Measurements from ENCODE around the gene B3GALNT2. TPM values are rescaled to one million over a fixed set of nuclear protein-coding genes. Genes with fewer than 3 reads are reported as not detected.

The B3GALNT2 gene
- total RNA-seq, 2 donors from 2014 or later, result 29.1 to 52.1 TPM

GRCh38 chr1:235404190-235404589 is 100.1 kb downstream of the B3GALNT2 start:
- intact Hi-C loops (cut with DNase I), result no loop called here
- no peak for DNase-seq (ENCODE audit: low spot score)
- H3K9me3 ChIP-seq, result no peaks in the 10 kb centered on the region
- H3K4me3 ChIP-seq, result no peak overlapping the region
- no peak for TF ChIP-seq POLR2A (IDR thresholded peaks at IDR 0.05)
- TF ChIP-seq POLR2AphosphoS5 (IDR thresholded peaks at IDR 0.05), result no peak
- no peak for TF ChIP-seq CTCF (IDR thresholded peaks at IDR 0.05)
- 88% methylated on average over 5 of the region's 5 CpGs for WGBS
- no peaks in the 10 kb centered on the region for H3K27me3 ChIP-seq (replicated peaks; ENCODE audit: insufficient read depth)
- H3K36me3 ChIP-seq, result no peaks in the 10 kb centered on the region
- no peak overlapping the region for H3K27ac ChIP-seq
- H3K4me1 ChIP-seq (replicated peaks), result no peaks in the 10 kb centered on the region

GRCh38 chr1:235403593-235403992 is 100.7 kb downstream of the B3GALNT2 start:
- no peaks in the 10 kb centered on the region for H3K36me3 ChIP-seq
- H3K4me3 ChIP-seq, result no peak overlapping the region
- no peaks in the 10 kb centered on the region for H3K9me3 ChIP-seq
- WGBS, result 100% methylated on average over 1 of the region's 1 CpG
- H3K4me1 ChIP-seq (replicated peaks), result no peaks in the 10 kb centered on the region
- no peak overlapping the region for H3K27ac ChIP-seq
- intact Hi-C loops (cut with DNase I), result no loop called here
- DNase-seq (ENCODE audit: low spot score), result no peak
- no peaks in the 10 kb centered on the region for H3K27me3 ChIP-seq (replicated peaks; ENCODE audit: insufficient read depth)
- no peak for TF ChIP-seq POLR2A (IDR thresholded peaks at IDR 0.05)
- TF ChIP-seq POLR2AphosphoS5 (IDR thresholded peaks at IDR 0.05), result no peak
- no peak for TF ChIP-seq CTCF (IDR thresholded peaks at IDR 0.05)

- no peaks in the 10 kb centered on the region for H3K4me1 ChIP-seq (replicated peaks)
- no peaks in the 10 kb centered on the region for H3K27me3 ChIP-seq (replicated peaks; ENCODE audit: insufficient read depth)
- no peak overlapping the region for H3K27ac ChIP-seq
- intact Hi-C loops (cut with DNase I), result no loop called here
- H3K36me3 ChIP-seq, result no peaks in the 10 kb centered on the region
- DNase-seq (ENCODE audit: low spot score), result no peak
- TF ChIP-seq POLR2AphosphoS5 (IDR thresholded peaks at IDR 0.05) (no peak), CTCF (IDR thresholded peaks at IDR 0.05) (no peak), POLR2A (IDR thresholded peaks at IDR 0.05) (no peak)
- no peak overlapping the region for H3K4me3 ChIP-seq
- WGBS, result 90% methylated on average over 7 of the region's 7 CpGs
- H3K9me3 ChIP-seq, result no peaks in the 10 kb centered on the region
These were observed 101.6 kb downstream of the B3GALNT2 start for GRCh38 chr1:235402457-235403200.

- no peaks in the 10 kb centered on the region for H3K36me3 ChIP-seq
- no peaks in the 10 kb centered on the region for H3K4me1 ChIP-seq (replicated peaks)
- DNase-seq (ENCODE audit: low spot score), result no peak
- intact Hi-C loops (cut with DNase I), result no loop called here
- no peak overlapping the region for H3K27ac ChIP-seq
- TF ChIP-seq CTCF (IDR thresholded peaks at IDR 0.05), result no peak
- no peak for TF ChIP-seq POLR2A (IDR thresholded peaks at IDR 0.05)
- TF ChIP-seq POLR2AphosphoS5 (IDR thresholded peaks at IDR 0.05), result no peak
- no peaks in the 10 kb centered on the region for H3K9me3 ChIP-seq
- H3K27me3 ChIP-seq (replicated peaks; ENCODE audit: insufficient read depth), result no peaks in the 10 kb centered on the region
- no peak overlapping the region for H3K4me3 ChIP-seq
- WGBS, result 88% methylated on average over 4 of the region's 4 CpGs
These were observed 103.0 kb downstream of the B3GALNT2 start for GRCh38 chr1:235401251-235401650.

Small RNA genes within 50 kb of the gene (small RNA-seq; reads per million reads assigned to genes)
- gene MTCO3P46, result 0 reads per million in 2 donors
- 0 reads per million in 2 donors for gene MTND4LP21
- gene RPS21P1, result 0 reads per million in 2 donors

Other genes with a start within 250 kb of the B3GALNT2 start
- 10 to 100 TPM; 28.6 to 46.4 TPM for gene ARID4B, start 176.3 kb downstream of the B3GALNT2 start, total RNA-seq
- gene GGPS1, start 175.9 kb downstream of the B3GALNT2 start, total RNA-seq, result 10 to 100 TPM; 42.1 to 42.9 TPM
- 10 to 100 TPM; 24.2 to 25.0 TPM for gene TBCE, start 137.0 kb downstream of the B3GALNT2 start, total RNA-seq
- gene GNG4, start 145.3 kb upstream of the B3GALNT2 start, total RNA-seq, result 10 to 100 TPM in 1 of 2 donors, 1 to 10 TPM in 1; 9.4 to 47.7 TPM

All from prostate gland (tissue), 2 donors.